GM12878 (cell line): ENCODE results near the gene CARD11.

Experiments used
- BRCA1 ChIP-seq: IDR thresholded peaks from 2 replicates; pipeline ENCODE4 v1.6.1; 2011; ENCODE audit warnings: low read depth, low read length, improper control_type of control experiment
- CTCF ChIP-seq, 3 experiments: IDR thresholded peaks in 2 of 3; conservative IDR thresholded peaks in 1 of 3; 2 replicates each; pipeline ENCODE4 v1.5.1; 2011; ENCODE audit warnings: low read depth in 3 of 3, low read length in 3 of 3, mild to moderate bottlenecking in 3 of 3, control low read depth in 2 of 3, moderate library complexity in 2 of 3, inconsistent platforms in 1 of 3, mixed read lengths in 1 of 3; ENCODE audit not compliant: control insufficient read depth in 2 of 3, insufficient read depth in 1 of 3; ENCODE audit errors: extremely low read depth in 1 of 3
- ESRRA ChIP-seq: IDR thresholded peaks from 2 replicates; pipeline ENCODE4 v1.6.1; 2012; ENCODE audit warnings: mild to moderate bottlenecking, low read length, improper control_type of control experiment
- POLR2A ChIP-seq: IDR thresholded peaks from 2 replicates; pipeline ENCODE4 v1.6.1; 2011; ENCODE audit warnings: low read depth, mild to moderate bottlenecking, low read length
- POLR2AphosphoS5 ChIP-seq: IDR thresholded peaks from 2 replicates; pipeline ENCODE4 v1.6.1; 2011; ENCODE audit warnings: mild to moderate bottlenecking, low read length, inconsistent platforms
- REST ChIP-seq: IDR thresholded peaks from 2 replicates; pipeline ENCODE4 v1.6.1; 2012; ENCODE audit warnings: mild to moderate bottlenecking, low read depth, low read length
- SMARCA5 ChIP-seq: fragments of 450-650 bp; IDR thresholded peaks from 2 replicates; pipeline ENCODE4 v1.6.1; 2017; ENCODE audit warnings: mild to moderate bottlenecking
- ZBTB11 ChIP-seq: fragments of 450-650 bp; formaldehyde crosslinking; IDR thresholded peaks from 2 replicates; pipeline ENCODE4 v1.5.0; 2022; ENCODE audit warnings: mild to moderate bottlenecking, missing genetic modification characterization
- TF ChIP-seq, protein P1 (sequence below): fragments of 450-650 bp; IDR thresholded peaks from 2 replicates; pipeline ENCODE4 v1.6.1; 2016; ENCODE audit warnings: mild to moderate bottlenecking, moderate library complexity, borderline replicate concordance
- TF ChIP-seq, protein P2 (sequence below): IDR thresholded peaks from 2 replicates; pipeline ENCODE4 v1.6.1; 2011; ENCODE audit warnings: mild to moderate bottlenecking, low read depth, low read length, moderate library complexity; ENCODE audit not compliant: insufficient replicate concordance

DNA sequence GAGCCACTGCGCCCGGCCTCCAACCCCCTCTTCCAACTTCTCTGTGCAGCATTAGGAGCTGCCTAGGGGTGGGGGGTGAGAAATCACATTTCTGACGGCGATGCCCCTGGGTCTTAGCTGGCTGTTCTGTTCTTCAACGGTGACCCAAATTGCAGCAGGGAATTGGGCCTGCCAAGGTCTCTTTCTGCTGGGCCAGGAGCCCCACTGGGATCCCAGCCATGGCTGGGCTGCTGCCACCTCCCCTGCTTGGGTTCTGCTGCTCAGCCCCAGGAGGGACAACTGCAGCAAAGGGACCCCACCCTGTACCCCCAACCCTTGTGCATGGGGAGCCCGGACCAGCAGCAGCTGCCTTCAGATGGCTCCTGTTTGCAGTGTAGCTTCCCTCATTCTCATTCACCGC is 155.9 kb downstream of the CARD11 start:
- no peak for TF ChIP-seq POLR2A
- TF ChIP-seq SMARCA5 = no peak
- TF ChIP-seq, protein P1, sequence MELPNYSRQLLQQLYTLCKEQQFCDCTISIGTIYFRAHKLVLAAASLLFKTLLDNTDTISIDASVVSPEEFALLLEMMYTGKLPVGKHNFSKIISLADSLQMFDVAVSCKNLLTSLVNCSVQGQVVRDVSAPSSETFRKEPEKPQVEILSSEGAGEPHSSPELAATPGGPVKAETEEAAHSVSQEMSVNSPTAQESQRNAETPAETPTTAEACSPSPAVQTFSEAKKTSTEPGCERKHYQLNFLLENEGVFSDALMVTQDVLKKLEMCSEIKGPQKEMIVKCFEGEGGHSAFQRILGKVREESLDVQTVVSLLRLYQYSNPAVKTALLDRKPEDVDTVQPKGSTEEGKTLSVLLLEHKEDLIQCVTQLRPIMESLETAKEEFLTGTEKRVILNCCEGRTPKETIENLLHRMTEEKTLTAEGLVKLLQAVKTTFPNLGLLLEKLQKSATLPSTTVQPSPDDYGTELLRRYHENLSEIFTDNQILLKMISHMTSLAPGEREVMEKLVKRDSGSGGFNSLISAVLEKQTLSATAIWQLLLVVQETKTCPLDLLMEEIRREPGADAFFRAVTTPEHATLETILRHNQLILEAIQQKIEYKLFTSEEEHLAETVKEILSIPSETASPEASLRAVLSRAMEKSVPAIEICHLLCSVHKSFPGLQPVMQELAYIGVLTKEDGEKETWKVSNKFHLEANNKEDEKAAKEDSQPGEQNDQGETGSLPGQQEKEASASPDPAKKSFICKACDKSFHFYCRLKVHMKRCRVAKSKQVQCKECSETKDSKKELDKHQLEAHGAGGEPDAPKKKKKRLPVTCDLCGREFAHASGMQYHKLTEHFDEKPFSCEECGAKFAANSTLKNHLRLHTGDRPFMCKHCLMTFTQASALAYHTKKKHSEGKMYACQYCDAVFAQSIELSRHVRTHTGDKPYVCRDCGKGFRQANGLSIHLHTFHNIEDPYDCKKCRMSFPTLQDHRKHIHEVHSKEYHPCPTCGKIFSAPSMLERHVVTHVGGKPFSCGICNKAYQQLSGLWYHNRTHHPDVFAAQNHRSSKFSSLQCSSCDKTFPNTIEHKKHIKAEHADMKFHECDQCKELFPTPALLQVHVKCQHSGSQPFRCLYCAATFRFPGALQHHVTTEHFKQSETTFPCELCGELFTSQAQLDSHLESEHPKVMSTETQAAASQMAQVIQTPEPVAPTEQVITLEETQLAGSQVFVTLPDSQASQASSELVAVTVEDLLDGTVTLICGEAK = no peak
- no peak for TF ChIP-seq CTCF (IDR thresholded peaks at IDR 0.05 in 2 of 3, conservative IDR thresholded peaks at IDR 0.05 in 1 of 3; ENCODE audit: control insufficient read depth in 2 of 3, extremely low read depth in 1 of 3, insufficient read depth in 1 of 3, low read depth in 3 of 3, low read length in 3 of 3)
- TF ChIP-seq REST = no peak
- no peak for TF ChIP-seq ZBTB11 (CRISPR knock-in tag)
- TF ChIP-seq, protein P2, sequence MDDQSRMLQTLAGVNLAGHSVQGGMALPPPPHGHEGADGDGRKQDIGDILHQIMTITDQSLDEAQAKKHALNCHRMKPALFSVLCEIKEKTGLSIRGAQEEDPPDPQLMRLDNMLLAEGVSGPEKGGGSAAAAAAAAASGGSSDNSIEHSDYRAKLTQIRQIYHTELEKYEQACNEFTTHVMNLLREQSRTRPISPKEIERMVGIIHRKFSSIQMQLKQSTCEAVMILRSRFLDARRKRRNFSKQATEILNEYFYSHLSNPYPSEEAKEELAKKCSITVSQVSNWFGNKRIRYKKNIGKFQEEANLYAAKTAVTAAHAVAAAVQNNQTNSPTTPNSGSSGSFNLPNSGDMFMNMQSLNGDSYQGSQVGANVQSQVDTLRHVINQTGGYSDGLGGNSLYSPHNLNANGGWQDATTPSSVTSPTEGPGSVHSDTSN = no peak
- TF ChIP-seq POLR2AphosphoS5 = no peak
- TF ChIP-seq BRCA1 = no peak
- TF ChIP-seq ESRRA = no peak
